ENCODE results near the gene RAMP2.
"Not testable (repeated sequence)": the region's sequence is repeated elsewhere in the genome, so short reads cannot be mapped to it uniquely, and the experiment has no call there.

Gene RAMP2

DNA sequence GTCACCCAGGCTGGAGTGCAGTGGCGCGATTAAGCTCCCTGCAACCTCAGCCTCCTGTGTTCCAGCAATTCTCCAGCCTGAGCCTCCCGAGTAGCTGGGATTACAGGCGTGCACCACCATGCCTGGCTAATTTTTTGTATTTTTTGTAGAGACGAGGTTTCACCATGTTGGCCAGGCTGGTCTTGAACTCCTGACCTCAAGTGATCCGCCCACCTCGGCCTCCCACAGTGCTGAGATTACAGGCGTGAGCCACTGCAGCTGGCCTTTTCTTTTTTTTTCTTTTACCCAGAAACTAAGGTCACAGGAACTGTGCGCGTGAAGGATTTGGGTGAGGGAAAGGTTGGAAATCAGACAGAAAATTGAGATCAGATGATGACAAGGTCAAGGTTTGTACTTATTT lies 8.9 kb downstream of the RAMP2 start:
- H3K4me1 ChIP-seq (ENCODE audit: control insufficient read depth, insufficient read depth, low read length); H3K4me3 ChIP-seq (ENCODE audit: insufficient read depth, low read depth, low read length); H3K36me3 ChIP-seq (ENCODE audit: control insufficient read depth, insufficient read depth, low read length); H3K27me3 ChIP-seq (ENCODE audit: control insufficient read depth, insufficient read depth, low read length, poor library complexity, severe bottlenecking); H3K27ac ChIP-seq (ENCODE audit: insufficient read depth, low read depth, low read length, poor library complexity, severe bottlenecking); H3K9me3 ChIP-seq (ENCODE audit: control insufficient read depth, low read length): not testable (repeated sequence)
- WGBS, 2 experiments, result 90 to 91% methylated on average over 9 to 10 of the region's 10 CpGs

DNA sequence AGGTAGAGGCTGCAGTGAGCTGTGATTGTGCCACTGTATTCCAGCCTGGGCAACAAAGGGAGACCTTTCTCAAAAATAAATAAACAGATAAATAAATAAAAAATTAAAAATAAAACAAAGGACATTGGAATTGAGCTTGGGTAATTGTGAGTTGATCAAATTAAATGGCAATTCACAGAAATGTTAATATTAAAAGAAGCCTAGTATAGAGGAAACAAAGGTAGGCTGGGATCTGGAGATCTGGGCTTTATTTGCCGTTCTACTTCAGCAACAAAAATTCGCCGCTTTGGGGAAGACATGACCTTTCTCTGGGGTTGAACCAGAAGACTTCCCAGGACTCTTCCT lies 11.9 kb downstream of the RAMP2 start:
- WGBS, 2 experiments, result 20 to 26% methylated on average over 3 of the region's 3 CpGs
- peak overlapping the region; percentile 79 for H3K4me3 ChIP-seq (ENCODE audit: insufficient read depth, low read depth, low read length)

DNA sequence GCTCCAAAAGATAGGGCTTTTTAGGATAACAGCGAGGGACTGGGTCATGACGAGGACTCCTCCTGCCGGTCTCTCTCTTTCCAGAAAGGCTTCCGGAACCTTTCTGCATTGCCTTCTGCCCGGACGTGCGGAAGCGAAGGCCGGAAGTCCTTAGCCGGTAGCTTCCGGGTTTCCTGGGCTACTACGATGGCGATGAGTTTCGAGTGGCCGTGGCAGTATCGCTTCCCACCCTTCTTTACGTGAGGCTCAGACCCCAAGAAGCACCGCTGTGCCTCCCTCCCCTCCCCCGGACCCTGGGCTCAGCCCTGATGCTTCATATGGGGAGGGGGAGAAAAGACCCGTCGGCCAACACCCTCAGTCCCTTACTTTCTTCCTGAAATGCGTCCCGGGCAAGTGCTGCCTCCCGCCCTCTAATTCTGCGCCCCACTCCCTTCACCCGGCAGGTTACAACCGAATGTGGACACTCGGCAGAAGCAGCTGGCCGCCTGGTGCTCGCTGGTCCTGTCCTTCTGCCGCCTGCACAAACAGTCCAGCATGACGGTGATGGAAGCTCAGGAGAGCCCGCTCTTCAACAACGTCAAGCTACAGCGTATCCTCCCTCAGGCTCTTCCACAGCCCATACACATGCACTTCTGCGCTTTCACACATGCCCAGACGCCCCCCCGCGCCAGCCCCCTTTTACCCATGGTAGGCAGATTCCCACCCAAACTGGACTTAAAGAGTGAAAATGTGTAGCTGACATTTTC lies 12.4 kb downstream of the RAMP2 start, which contains the start of gene VPS25:
TSS of gene VPS25 (plus strand) at position 160 of the 746 bp plus-strand sequence. CDS start at position 187, 27 bp downstream.
- Histone ChIP-seq H3K36me3 (ENCODE audit: control insufficient read depth, insufficient read depth, low read length) (peaks cover 8% of the 10 kb centered on the region), H3K27me3 (ENCODE audit: control insufficient read depth, insufficient read depth, low read length, poor library complexity, severe bottlenecking) (no peaks in the 10 kb centered on the region), H3K9me3 (ENCODE audit: control insufficient read depth, low read length) (no peaks in the 10 kb centered on the region), H3K4me3 (ENCODE audit: insufficient read depth, low read depth, low read length) (peak within 1 kb of the TSS; percentile 79), H3K27ac (ENCODE audit: insufficient read depth, low read depth, low read length, poor library complexity, severe bottlenecking) (no peak within 1 kb of the TSS), H3K4me1 (ENCODE audit: control insufficient read depth, insufficient read depth, low read length) (peaks cover 6% of the 10 kb centered on the region)
- WGBS, 2 experiments, result 1% methylated on average over 39 of the region's 39 CpGs

More for the DNA sequence above, 11.9 kb downstream of the RAMP2 start:
- Histone ChIP-seq H3K36me3 (ENCODE audit: control insufficient read depth, insufficient read depth, low read length) (peaks cover 8% of the 10 kb centered on the region), H3K27ac (ENCODE audit: insufficient read depth, low read depth, low read length, poor library complexity, severe bottlenecking) (no peak overlapping the region), H3K27me3 (ENCODE audit: control insufficient read depth, insufficient read depth, low read length, poor library complexity, severe bottlenecking) (no peaks in the 10 kb centered on the region), H3K4me1 (ENCODE audit: control insufficient read depth, insufficient read depth, low read length) (peaks cover 6% of the 10 kb centered on the region), H3K9me3 (ENCODE audit: control insufficient read depth, low read length) (no peaks in the 10 kb centered on the region)

DNA sequence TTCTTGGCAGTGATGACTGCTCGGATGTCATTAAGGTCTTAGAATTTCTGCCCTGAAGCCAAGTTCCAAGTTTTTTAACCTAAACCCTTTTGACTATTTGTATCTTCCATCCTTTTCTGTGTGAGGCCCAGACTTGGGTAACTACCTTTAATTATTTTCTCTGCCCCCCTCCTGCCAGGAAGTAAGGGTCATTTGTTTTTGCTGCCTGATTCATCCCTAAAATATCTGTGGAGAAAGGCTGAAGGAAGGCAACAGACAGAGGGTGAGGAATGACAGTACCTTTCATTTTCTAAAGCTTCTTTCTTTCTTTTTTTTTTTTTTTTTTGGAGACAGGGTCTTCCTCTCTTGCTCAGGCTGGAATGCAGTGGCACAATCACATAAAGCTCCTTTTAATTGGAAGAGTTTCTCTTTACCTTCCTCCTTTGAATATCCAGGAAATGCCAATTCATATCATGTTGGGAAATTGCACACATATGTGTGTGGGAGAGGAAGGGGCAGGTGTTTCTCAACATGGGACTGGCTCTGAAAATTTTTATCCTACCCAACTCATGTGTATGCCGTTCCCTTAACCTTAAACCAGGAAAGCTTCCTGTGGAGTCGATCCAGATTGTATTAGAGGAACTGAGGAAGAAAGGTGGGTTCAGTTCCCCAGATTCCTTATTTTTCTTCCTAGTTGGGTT lies 13.2 kb downstream of the RAMP2 start:
- H3K9me3 ChIP-seq (ENCODE audit: control insufficient read depth, low read length), result no peaks in the 10 kb centered on the region
- no peak overlapping the region for H3K27ac ChIP-seq (ENCODE audit: insufficient read depth, low read depth, low read length, poor library complexity, severe bottlenecking)
- H3K4me3 ChIP-seq (ENCODE audit: insufficient read depth, low read depth, low read length), result peak overlapping the region; percentile 79
- H3K4me1 ChIP-seq (ENCODE audit: control insufficient read depth, insufficient read depth, low read length), result peaks cover 6% of the 10 kb centered on the region
- 75 to 87% methylated on average over 3 of the region's 3 CpGs for WGBS, 2 experiments
- peaks cover 8% of the 10 kb centered on the region for H3K36me3 ChIP-seq (ENCODE audit: control insufficient read depth, insufficient read depth, low read length)
- H3K27me3 ChIP-seq (ENCODE audit: control insufficient read depth, insufficient read depth, low read length, poor library complexity, severe bottlenecking), result no peaks in the 10 kb centered on the region

DNA sequence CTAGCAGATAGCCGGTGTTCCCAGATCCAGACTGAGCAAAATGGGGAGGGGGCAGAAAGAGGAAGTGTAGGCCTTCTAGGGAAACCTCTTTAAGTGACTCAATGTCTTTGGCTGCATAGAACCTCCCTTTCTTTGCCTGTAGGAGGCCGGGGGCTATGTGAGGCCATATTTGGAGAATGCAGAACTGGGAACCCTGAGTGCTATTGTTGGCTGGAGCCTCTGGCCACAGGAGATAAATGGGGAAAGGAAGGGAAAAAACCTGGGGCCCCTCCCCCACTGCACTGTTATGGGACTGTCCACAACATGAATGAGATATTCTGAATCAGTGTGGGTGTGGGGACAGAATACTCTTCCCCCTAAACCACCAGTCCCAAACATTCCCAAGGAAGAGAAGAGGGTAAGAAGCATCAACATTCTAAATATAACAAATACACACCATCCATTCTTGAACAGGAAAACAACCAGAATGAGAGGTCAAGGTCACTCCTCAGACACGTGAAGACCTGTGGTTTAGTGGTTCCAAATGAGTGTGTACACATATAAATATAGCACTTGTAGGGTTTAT lies 14.6 kb downstream of the RAMP2 start:
- Histone ChIP-seq H3K4me1 (ENCODE audit: control insufficient read depth, insufficient read depth, low read length) (peaks cover 6% of the 10 kb centered on the region), H3K4me3 (ENCODE audit: insufficient read depth, low read depth, low read length) (no peak overlapping the region), H3K36me3 (ENCODE audit: control insufficient read depth, insufficient read depth, low read length) (peaks cover 8% of the 10 kb centered on the region), H3K27ac (ENCODE audit: insufficient read depth, low read depth, low read length, poor library complexity, severe bottlenecking) (no peak overlapping the region), H3K27me3 (ENCODE audit: control insufficient read depth, insufficient read depth, low read length, poor library complexity, severe bottlenecking) (peaks cover 6% of the 10 kb centered on the region), H3K9me3 (ENCODE audit: control insufficient read depth, low read length) (no peaks in the 10 kb centered on the region)
- WGBS, 2 experiments, result 96% methylated on average over 2 to 3 of the region's 3 CpGs

DNA sequence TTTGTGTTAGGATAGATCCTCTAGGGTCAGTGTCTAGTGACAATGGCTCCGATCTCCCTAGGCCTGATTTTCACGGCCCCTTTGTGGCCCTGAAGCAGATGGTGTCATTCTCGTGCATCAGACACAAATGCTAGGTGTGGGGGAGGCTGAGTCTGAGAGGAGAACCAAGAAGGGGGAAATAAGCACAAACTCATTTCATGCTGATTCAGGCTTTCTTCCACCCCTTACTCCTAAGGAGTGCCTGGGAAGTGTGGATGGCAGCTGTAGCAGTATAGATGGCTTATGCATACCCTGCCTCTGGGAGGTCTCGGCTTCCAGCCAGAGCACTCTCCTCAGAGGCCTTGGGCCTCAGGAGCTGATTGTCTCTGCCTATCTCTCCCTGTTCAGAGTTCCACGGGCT lies 17.5 kb downstream of the RAMP2 start:
- Histone ChIP-seq H3K36me3 (ENCODE audit: control insufficient read depth, insufficient read depth, low read length) (peaks cover 8% of the 10 kb centered on the region), H3K4me3 (ENCODE audit: insufficient read depth, low read depth, low read length) (no peak overlapping the region), H3K4me1 (ENCODE audit: control insufficient read depth, insufficient read depth, low read length) (peaks cover 6% of the 10 kb centered on the region), H3K27me3 (ENCODE audit: control insufficient read depth, insufficient read depth, low read length, poor library complexity, severe bottlenecking) (peaks cover 36% of the 10 kb centered on the region), H3K9me3 (ENCODE audit: control insufficient read depth, low read length) (no peaks in the 10 kb centered on the region), H3K27ac (ENCODE audit: insufficient read depth, low read depth, low read length, poor library complexity, severe bottlenecking) (no peak overlapping the region)
- WGBS, 2 experiments, result 88 to 96% methylated on average over 5 of the region's 5 CpGs

DNA sequence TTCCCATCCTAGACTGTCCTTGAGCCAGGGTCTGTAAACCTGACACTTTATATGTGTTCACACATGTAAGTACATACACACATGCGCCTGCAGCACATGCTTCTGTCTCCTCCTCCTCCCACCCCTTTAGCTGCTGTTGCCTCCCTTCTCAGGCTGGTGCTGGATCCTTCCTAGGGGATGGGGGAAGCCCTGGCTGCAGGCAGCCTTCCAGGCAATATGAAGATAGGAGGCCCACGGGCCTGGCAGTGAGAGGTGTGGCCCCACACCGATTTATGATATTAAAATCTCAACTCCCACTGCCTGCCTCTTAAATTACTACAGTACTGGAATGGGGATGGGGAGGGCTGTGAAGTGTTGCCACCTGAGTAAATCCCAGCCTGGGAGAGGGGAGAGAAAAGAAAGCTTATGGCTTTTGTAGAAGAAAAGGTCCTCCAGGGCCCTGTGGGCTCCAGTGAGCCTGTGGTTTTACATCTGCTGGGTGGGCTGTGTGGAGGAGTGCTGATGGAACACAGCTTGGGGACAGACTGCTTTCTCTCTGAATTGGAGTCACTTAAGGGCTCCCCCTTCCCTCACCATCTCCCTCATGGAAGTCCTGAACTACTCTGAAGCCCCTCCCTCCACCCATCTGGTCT lies 18.4 kb downstream of the RAMP2 start:
- Histone ChIP-seq H3K27me3 (ENCODE audit: control insufficient read depth, insufficient read depth, low read length, poor library complexity, severe bottlenecking) (peaks cover 40% of the 10 kb centered on the region), H3K4me3 (ENCODE audit: insufficient read depth, low read depth, low read length) (no peak overlapping the region), H3K4me1 (ENCODE audit: control insufficient read depth, insufficient read depth, low read length) (no peaks in the 10 kb centered on the region), H3K27ac (ENCODE audit: insufficient read depth, low read depth, low read length, poor library complexity, severe bottlenecking) (no peak overlapping the region), H3K36me3 (ENCODE audit: control insufficient read depth, insufficient read depth, low read length) (peaks cover 8% of the 10 kb centered on the region), H3K9me3 (ENCODE audit: control insufficient read depth, low read length) (no peaks in the 10 kb centered on the region)
- 88 to 91% methylated on average over 2 to 3 of the region's 3 CpGs for WGBS, 2 experiments

DNA sequence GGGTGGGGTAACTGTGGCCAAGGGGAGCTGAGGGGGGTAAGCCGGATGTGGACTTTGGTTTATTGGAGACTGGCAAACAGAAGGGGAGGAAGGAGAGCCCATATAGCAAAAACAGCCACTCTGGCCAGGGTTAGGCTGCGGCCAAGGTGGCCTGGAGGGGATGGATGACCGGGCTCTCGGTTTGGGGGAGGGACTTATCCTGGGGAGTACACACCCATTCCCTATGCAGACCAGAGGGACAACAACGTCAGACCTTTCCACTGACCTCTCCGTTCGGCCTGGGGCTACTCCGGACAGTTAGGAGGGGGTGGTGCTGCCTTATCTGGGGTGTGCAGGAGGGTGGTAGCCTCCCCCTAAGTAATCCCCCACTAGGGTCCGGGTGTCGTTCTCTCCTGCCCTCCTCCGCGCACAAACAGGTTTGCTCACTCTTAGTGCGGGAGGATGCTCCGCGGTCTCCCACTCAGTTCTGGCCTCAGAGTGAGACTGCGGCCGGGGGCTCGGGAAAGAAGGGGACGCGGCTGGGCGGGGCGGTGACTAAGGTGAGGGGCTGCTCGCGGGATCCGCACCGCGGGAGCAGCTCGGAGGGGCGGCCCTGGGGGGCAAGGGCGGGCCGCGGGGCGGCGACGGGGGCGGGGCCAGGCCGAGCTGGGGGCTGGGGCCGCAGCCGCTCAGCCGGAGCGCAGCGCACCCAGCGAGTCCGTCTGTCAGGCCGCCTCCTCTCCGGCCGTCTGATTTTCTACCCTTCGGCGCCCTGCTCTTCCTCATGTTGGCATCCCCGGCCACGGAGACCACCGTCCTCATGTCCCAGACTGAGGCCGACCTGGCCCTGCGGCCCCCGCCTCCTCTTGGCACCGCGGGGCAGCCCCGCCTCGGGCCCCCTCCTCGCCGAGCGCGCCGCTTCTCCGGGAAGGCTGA lies 19.2 kb downstream of the RAMP2 start, which contains the start of gene WNK4:
TSS of gene WNK4 (plus strand) at position 675 of the 915 bp plus-strand sequence. CDS start at position 764, 89 bp downstream.
- 2 to 3% methylated on average over 65 of the region's 65 CpGs for WGBS, 2 experiments
- H3K4me3 ChIP-seq (ENCODE audit: insufficient read depth, low read depth, low read length), result peak within 1 kb of the TSS; percentile 40
- no peak within 1 kb of the TSS for H3K27ac ChIP-seq (ENCODE audit: insufficient read depth, low read depth, low read length, poor library complexity, severe bottlenecking)
- no peaks in the 10 kb centered on the region for H3K9me3 ChIP-seq (ENCODE audit: control insufficient read depth, low read length)
- peaks cover 8% of the 10 kb centered on the region for H3K36me3 ChIP-seq (ENCODE audit: control insufficient read depth, insufficient read depth, low read length)
- no peaks in the 10 kb centered on the region for H3K4me1 ChIP-seq (ENCODE audit: control insufficient read depth, insufficient read depth, low read length)
- peaks cover 47% of the 10 kb centered on the region for H3K27me3 ChIP-seq (ENCODE audit: control insufficient read depth, insufficient read depth, low read length, poor library complexity, severe bottlenecking)

DNA sequence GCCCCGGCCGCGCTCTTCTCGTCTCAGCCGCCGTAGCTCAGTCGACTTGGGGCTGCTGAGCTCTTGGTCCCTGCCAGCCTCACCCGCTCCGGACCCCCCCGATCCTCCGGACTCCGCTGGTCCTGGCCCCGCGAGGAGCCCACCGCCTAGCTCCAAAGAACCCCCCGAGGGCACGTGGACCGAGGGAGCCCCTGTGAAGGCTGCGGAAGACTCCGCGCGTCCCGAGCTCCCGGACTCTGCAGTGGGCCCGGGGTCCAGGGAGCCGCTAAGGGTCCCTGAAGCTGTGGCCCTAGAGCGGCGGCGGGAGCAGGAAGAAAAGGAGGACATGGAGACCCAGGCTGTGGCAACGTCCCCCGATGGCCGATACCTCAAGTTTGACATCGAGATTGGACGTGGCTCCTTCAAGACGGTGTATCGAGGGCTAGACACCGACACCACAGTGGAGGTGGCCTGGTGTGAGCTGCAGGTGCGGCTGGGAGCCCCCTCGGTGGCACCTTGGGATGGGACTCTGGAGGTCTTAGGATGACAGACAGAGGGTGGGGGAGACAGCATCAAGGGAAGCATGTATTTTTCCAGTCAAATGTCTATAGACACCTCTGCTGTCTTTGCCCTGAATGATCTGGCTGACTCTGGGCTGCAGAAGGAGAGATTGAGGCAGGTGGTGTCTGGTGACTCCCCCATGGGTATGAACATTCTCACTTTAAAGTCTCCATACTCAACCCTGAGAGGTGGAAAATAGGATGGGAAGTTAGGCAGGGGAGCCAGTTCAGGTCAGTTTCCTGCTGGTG lies 20.0 kb downstream of the RAMP2 start:
- no peak overlapping the region for H3K27ac ChIP-seq (ENCODE audit: insufficient read depth, low read depth, low read length, poor library complexity, severe bottlenecking)
- peaks cover 51% of the 10 kb centered on the region for H3K27me3 ChIP-seq (ENCODE audit: control insufficient read depth, insufficient read depth, low read length, poor library complexity, severe bottlenecking)
- H3K4me3 ChIP-seq (ENCODE audit: insufficient read depth, low read depth, low read length), result peak overlapping the region; percentile 40
- H3K9me3 ChIP-seq (ENCODE audit: control insufficient read depth, low read length), result no peaks in the 10 kb centered on the region
- no peaks in the 10 kb centered on the region for H3K36me3 ChIP-seq (ENCODE audit: control insufficient read depth, insufficient read depth, low read length)
- H3K4me1 ChIP-seq (ENCODE audit: control insufficient read depth, insufficient read depth, low read length), result no peaks in the 10 kb centered on the region
- WGBS, 2 experiments, result 7 to 9% methylated on average over 39 of the region's 39 CpGs
